GM12878 (cell line): Measurements from ENCODE around the gene ROR2.

Source experiments
- CTCF ChIP-seq, 3 experiments: IDR thresholded peaks in 2 of 3; conservative IDR thresholded peaks in 1 of 3; 2 replicates each; pipeline ENCODE4 v1.5.1; 2011; ENCODE audit warnings: low read depth in 3 of 3, low read length in 3 of 3, mild to moderate bottlenecking in 3 of 3, control low read depth in 2 of 3, moderate library complexity in 2 of 3, inconsistent platforms in 1 of 3, mixed read lengths in 1 of 3; ENCODE audit not compliant: control insufficient read depth in 2 of 3, insufficient read depth in 1 of 3; ENCODE audit errors: extremely low read depth in 1 of 3
- MTA3 ChIP-seq: IDR thresholded peaks from 2 replicates; pipeline ENCODE4 v1.6.1; 2012; ENCODE audit warnings: low read length, inconsistent platforms, borderline replicate concordance
- NFYB ChIP-seq: IDR thresholded peaks from 2 replicates; pipeline ENCODE4 v1.6.1; 2011; ENCODE audit warnings: low read depth, mild to moderate bottlenecking, low read length, improper control_type of control experiment, moderate library complexity; ENCODE audit not compliant: insufficient read depth
- PAX5 ChIP-seq: IDR thresholded peaks from 2 replicates; pipeline ENCODE4 v1.6.1; 2011; ENCODE audit warnings: low read depth, low read length, borderline replicate concordance
- POLR2A ChIP-seq: IDR thresholded peaks from 2 replicates; pipeline ENCODE4 v1.6.1; 2011; ENCODE audit warnings: low read depth, mild to moderate bottlenecking, low read length
- POLR2AphosphoS5 ChIP-seq: IDR thresholded peaks from 2 replicates; pipeline ENCODE4 v1.6.1; 2011; ENCODE audit warnings: mild to moderate bottlenecking, low read length, inconsistent platforms
- SUZ12 ChIP-seq: fragments of 200-600 bp; sonication (generic); IDR thresholded peaks from one replicate; pipeline ENCODE4 v1.6.1; 2018; ENCODE audit warnings: antibody characterized with exemption, mild to moderate bottlenecking; ENCODE audit not compliant: unreplicated experiment
- ZBTB11 ChIP-seq: fragments of 450-650 bp; formaldehyde crosslinking; IDR thresholded peaks from 2 replicates; pipeline ENCODE4 v1.5.0; 2022; ENCODE audit warnings: mild to moderate bottlenecking, missing genetic modification characterization
- ZNF274 ChIP-seq: IDR thresholded peaks from one replicate; pipeline ENCODE4 v1.8.0; 2011; ENCODE audit not compliant: insufficient read length, insufficient read depth
- ZZZ3 ChIP-seq: IDR thresholded peaks from 2 replicates; pipeline ENCODE4 v1.6.1; 2011; ENCODE audit warnings: low read depth; ENCODE audit not compliant: control insufficient read depth, insufficient read length

GRCh38 chr9:91946653-91947488, 3.2 kb downstream of the ROR2 start:
- TF ChIP-seq CTCF (IDR thresholded peaks at IDR 0.05 in 2 of 3, conservative IDR thresholded peaks at IDR 0.05 in 1 of 3; ENCODE audit: control insufficient read depth in 2 of 3, extremely low read depth in 1 of 3, insufficient read depth in 1 of 3, low read depth in 3 of 3, low read length in 3 of 3): no peak
- no peak for TF ChIP-seq ZNF274
- TF ChIP-seq POLR2A: no peak
- TF ChIP-seq ZBTB11 (CRISPR knock-in tag): no peak
- TF ChIP-seq NFYB: no peak
- no peak for TF ChIP-seq SUZ12
- no peak for TF ChIP-seq MTA3
- no peak for TF ChIP-seq PAX5
- no peak for TF ChIP-seq ZZZ3
- no peak for TF ChIP-seq POLR2AphosphoS5
